Keratinocyte (primary cell): Measurements from ENCODE around the gene MPHOSPH6. TPM values are rescaled to one million over a fixed set of nuclear protein-coding genes. Genes with fewer than 3 reads are reported as not detected.
"Not testable (repeated sequence)": the region's sequence is repeated elsewhere in the genome, so short reads cannot be mapped to it uniquely, and the experiment has no call there.

Experiments
- DNase-seq: peaks from one replicate; pipeline ENCODE4 v3.0.0-alpha.2; 2011; ENCODE audit warnings: low read depth, missing footprints, low spot score
- FAIRE-seq: peaks from 2 replicates; lab custom pipeline; 2011; peaks lifted over from hg19 to GRCh38; lab: Jason Lieb, UNC
- H2AFZ ChIP-seq: 2 replicates; pipeline ENCODE4 v1.6.0; 2012; ENCODE audit warnings: low read length, control low read depth, inconsistent platforms; ENCODE audit not compliant: control insufficient read depth
- H3K27ac ChIP-seq: 2 replicates; pipeline ENCODE4 v1.5.1; 2011; ENCODE audit warnings: low read length; ENCODE audit not compliant: control insufficient read depth, insufficient read depth
- H3K27me3 ChIP-seq: 3 replicates; pipeline ENCODE4 v1.6.0; 2011; ENCODE audit warnings: low read length; ENCODE audit not compliant: control insufficient read depth, insufficient read depth; ENCODE audit errors: extremely low read depth
- H3K36me3 ChIP-seq, 2 experiments: 2 replicates in 1 of 2; 3 replicates in 1 of 2; pipeline ENCODE4 v1.5.1; 2011; ENCODE audit warnings: low read length in 2 of 2, mild to moderate bottlenecking in 1 of 2; ENCODE audit not compliant: control insufficient read depth in 2 of 2, insufficient read depth in 2 of 2; ENCODE audit errors: extremely low read depth in 1 of 2
- H3K4me1 ChIP-seq: 3 replicates; pipeline ENCODE4 v1.5.1; 2011; ENCODE audit warnings: low read length; ENCODE audit not compliant: control insufficient read depth, insufficient read depth; ENCODE audit errors: extremely low read depth
- H3K4me2 ChIP-seq: 3 replicates; pipeline ENCODE4 v1.6.0; 2011; ENCODE audit warnings: low read depth, low read length; ENCODE audit not compliant: control insufficient read depth, insufficient read depth; ENCODE audit errors: extremely low read depth
- H3K4me3 ChIP-seq, 3 experiments: fragments of 200-600 bp in 1 of 3; sonication (generic) in 1 of 3; 2 replicates in 2 of 3; 3 replicates in 1 of 3; pipeline ENCODE4 v1.5.1; 2011 to 2016; ENCODE audit warnings: low read length in 3 of 3, mild to moderate bottlenecking in 3 of 3, control low read depth in 2 of 3, inconsistent platforms in 1 of 3, low read depth in 1 of 3, mixed read lengths in 1 of 3, mixed run types in 1 of 3, moderate library complexity in 1 of 3; ENCODE audit not compliant: control insufficient read depth in 2 of 3, insufficient read depth in 2 of 3; ENCODE audit errors: extremely low read depth in 1 of 3
- H3K79me2 ChIP-seq: 2 replicates; pipeline ENCODE4 v1.6.0; 2012; ENCODE audit warnings: low read length; ENCODE audit not compliant: control insufficient read depth, insufficient read depth
- H3K9ac ChIP-seq: 3 replicates; pipeline ENCODE4 v1.6.0; 2011; ENCODE audit warnings: low read length; ENCODE audit not compliant: control insufficient read depth, insufficient read depth; ENCODE audit errors: extremely low read depth
- H3K9me1 ChIP-seq: 3 replicates; pipeline ENCODE4 v1.6.0; 2011; ENCODE audit warnings: low read length; ENCODE audit not compliant: control insufficient read depth, insufficient read depth; ENCODE audit errors: extremely low read depth
- H3K9me3 ChIP-seq: 2 replicates; pipeline ENCODE4 v1.5.1; 2012; ENCODE audit warnings: low read depth, low read length; ENCODE audit not compliant: control insufficient read depth
- H4K20me1 ChIP-seq: 3 replicates; pipeline ENCODE4 v1.6.0; 2011; ENCODE audit warnings: low read length; ENCODE audit not compliant: control insufficient read depth, insufficient read depth; ENCODE audit errors: extremely low read depth
- EZH2 ChIP-seq: IDR thresholded peaks from one replicate; pipeline ENCODE4 v1.6.1; 2012; ENCODE audit warnings: inconsistent platforms, mild to moderate bottlenecking, low read length, moderate library complexity
- dilution Hi-C: fragments of 300-500 bp; cut with MboI; formaldehyde crosslinking; loops from one replicate; pipeline ENCODE4 v1.7.0; 2020; ENCODE audit warnings: low sequenced_read_pairs; ENCODE audit not compliant: extremely low pct_ligation_motif_present
- polyA plus RNA-seq, 5 experiments: library from polyadenylated mRNA; depleted of rRNA in 3 of 5; stranded (reverse) in 3 of 5; stranded (forward) in 1 of 5; unstranded in 1 of 5; fragments of >200 nt; gene quantifications; 1 replicate in 1 of 5; 2 replicates in 3 of 5; 3 replicates in 1 of 5; pipeline versions ENCODE4 v1.2.1 to v1.2.3, GENCODE V29; 2011 to 2012; ENCODE audit warnings: missing spikeins in 2 of 5, low read depth in 1 of 5, low replicate concordance in 1 of 5
- TF ChIP-seq, protein P1 (sequence below), 3 experiments: IDR thresholded peaks in 1 of 3; conservative IDR thresholded peaks in 1 of 3; optimal IDR thresholded peaks in 1 of 3; 2 replicates in 2 of 3; 3 replicates in 1 of 3; pipeline versions ENCODE3 to v1.5.1; 2011; ENCODE audit warnings: low read length in 3 of 3, mild to moderate bottlenecking in 3 of 3, moderate library complexity in 2 of 3, control low read depth in 1 of 3, inconsistent platforms in 1 of 3; ENCODE audit not compliant: insufficient read depth in 2 of 3; ENCODE audit errors: extremely low read depth in 1 of 3

Gene MPHOSPH6
- polyA plus RNA-seq, 1 donor (not counting 4 experiments of a cell fraction or from before 2014, with no cell fraction given) = 76.1 TPM

DNA sequence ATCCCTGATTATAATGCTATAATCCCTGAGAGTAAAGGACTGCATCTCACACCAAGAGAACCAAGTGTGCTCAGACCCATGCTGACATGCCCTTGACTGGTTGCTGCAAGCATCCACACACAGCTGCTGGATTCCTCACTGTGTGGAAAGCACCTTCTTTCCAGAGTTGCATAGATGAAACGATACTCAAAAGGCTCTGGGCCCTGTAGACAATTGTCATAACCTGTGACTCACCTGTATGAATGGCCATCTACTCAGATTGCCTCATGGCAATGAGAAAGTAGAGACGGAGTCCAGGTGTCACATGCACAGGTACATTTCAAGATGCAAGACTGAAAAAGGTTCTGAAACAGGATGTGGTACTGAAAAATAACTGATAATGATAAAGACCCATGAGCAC lies 58.1 kb downstream of the MPHOSPH6 start:
- H2AFZ ChIP-seq = no peak overlapping the region
- H3K27ac ChIP-seq = peak overlapping the region; percentile 63
- no peaks in the 10 kb centered on the region for H3K27me3 ChIP-seq
- H4K20me1 ChIP-seq = no peaks in the 10 kb centered on the region
- peak overlapping the region; percentile 1 for H3K4me2 ChIP-seq
- peak; percentile 95 for DNase-seq
- H3K9me3 ChIP-seq = no peaks in the 10 kb centered on the region
- peak; percentile 98 for FAIRE-seq
- no peak for TF ChIP-seq EZH2
- TF ChIP-seq, protein P1, sequence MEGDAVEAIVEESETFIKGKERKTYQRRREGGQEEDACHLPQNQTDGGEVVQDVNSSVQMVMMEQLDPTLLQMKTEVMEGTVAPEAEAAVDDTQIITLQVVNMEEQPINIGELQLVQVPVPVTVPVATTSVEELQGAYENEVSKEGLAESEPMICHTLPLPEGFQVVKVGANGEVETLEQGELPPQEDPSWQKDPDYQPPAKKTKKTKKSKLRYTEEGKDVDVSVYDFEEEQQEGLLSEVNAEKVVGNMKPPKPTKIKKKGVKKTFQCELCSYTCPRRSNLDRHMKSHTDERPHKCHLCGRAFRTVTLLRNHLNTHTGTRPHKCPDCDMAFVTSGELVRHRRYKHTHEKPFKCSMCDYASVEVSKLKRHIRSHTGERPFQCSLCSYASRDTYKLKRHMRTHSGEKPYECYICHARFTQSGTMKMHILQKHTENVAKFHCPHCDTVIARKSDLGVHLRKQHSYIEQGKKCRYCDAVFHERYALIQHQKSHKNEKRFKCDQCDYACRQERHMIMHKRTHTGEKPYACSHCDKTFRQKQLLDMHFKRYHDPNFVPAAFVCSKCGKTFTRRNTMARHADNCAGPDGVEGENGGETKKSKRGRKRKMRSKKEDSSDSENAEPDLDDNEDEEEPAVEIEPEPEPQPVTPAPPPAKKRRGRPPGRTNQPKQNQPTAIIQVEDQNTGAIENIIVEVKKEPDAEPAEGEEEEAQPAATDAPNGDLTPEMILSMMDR (optimal IDR thresholded peaks at IDR 0.05 in 1 of 3, IDR thresholded peaks at IDR 0.05 in 1 of 3, conservative IDR thresholded peaks at IDR 0.05 in 1 of 3; ENCODE audit: extremely low read depth in 1 of 3, insufficient read depth in 2 of 3, low read length in 3 of 3) = no peak
- dilution Hi-C loops = no loop called here
- no peaks in the 10 kb centered on the region for H3K79me2 ChIP-seq
- peak overlapping the region; percentile 12 for H3K9ac ChIP-seq
- H3K4me1 ChIP-seq = peaks cover 24% of the 10 kb centered on the region
- no peak overlapping the region for H3K4me3 ChIP-seq
- no peaks in the 10 kb centered on the region for H3K36me3 ChIP-seq
- no peaks in the 10 kb centered on the region for H3K9me1 ChIP-seq

DNA sequence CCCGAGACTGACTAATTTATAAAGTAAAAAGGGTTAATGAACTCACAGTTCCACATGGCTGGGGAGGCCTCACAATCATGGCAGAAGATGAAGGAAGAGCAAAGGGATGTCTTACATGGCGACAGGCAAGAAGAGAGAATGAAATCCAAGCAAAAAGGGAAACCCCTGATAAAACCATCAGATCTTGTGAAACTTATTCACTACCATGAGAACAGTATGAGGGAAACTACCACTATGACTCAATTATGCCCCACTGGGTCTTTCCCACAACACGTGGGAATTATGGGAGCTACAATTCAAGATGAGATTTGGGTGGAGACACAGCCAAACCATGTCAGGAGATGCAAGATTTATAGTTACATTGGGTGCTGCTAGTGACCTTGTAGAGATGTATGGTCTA lies 60.8 kb downstream of the MPHOSPH6 start:
- H3K9me1 ChIP-seq, H3K79me2 ChIP-seq, H3K9me3 ChIP-seq, H3K4me2 ChIP-seq, H3K27ac ChIP-seq, H3K36me3 ChIP-seq, H3K27me3 ChIP-seq, H2AFZ ChIP-seq, FAIRE-seq, H3K9ac ChIP-seq, DNase-seq, H3K4me3 ChIP-seq, dilution Hi-C loops, H4K20me1 ChIP-seq: not testable (repeated sequence)
- peaks cover 19% of the 10 kb centered on the region for H3K4me1 ChIP-seq

DNA sequence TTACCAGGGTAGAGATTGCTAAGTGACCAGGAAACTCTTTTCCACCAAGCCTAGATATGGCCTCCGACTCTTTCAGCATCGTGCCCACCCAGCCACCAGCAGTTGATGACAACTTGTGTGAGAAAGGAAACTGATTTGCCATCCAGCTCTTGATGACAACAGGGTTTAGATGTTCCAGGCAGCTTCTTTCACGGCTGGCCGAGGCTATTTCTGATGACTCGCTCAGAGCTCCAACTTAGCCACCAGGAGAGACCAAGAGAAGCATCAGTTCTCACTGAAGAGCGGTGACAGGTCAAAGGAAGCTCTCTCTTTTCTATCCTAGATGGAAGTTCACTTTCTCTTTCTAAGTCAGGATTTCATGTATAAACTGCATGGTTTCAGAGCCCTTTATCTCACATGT lies 61.2 kb downstream of the MPHOSPH6 start:
- FAIRE-seq = no peak
- dilution Hi-C loops = no loop called here
- no peak for DNase-seq

More for the DNA sequence above, 61.2 kb downstream of the MPHOSPH6 start:
- no peaks in the 10 kb centered on the region for H3K79me2 ChIP-seq
- no peaks in the 10 kb centered on the region for H4K20me1 ChIP-seq
- no peak overlapping the region for H3K4me2 ChIP-seq
- no peak overlapping the region for H2AFZ ChIP-seq
- H3K9ac ChIP-seq = no peak overlapping the region
- H3K36me3 ChIP-seq = no peaks in the 10 kb centered on the region
- H3K4me3 ChIP-seq = no peak overlapping the region
- peaks cover 19% of the 10 kb centered on the region for H3K4me1 ChIP-seq
- TF ChIP-seq, protein P1 (optimal IDR thresholded peaks at IDR 0.05 in 1 of 3, IDR thresholded peaks at IDR 0.05 in 1 of 3, conservative IDR thresholded peaks at IDR 0.05 in 1 of 3; ENCODE audit: extremely low read depth in 1 of 3, insufficient read depth in 2 of 3, low read length in 3 of 3) = no peak
- no peak for TF ChIP-seq EZH2
- H3K9me3 ChIP-seq = no peaks in the 10 kb centered on the region
- H3K9me1 ChIP-seq = no peaks in the 10 kb centered on the region
- no peaks in the 10 kb centered on the region for H3K27me3 ChIP-seq
- no peak overlapping the region for H3K27ac ChIP-seq
